Measurements from ENCODE around the gene PDPN.

- peak; percentile 69 to 77 (median 71) for TF ChIP-seq CTCF (IDR thresholded peaks at IDR 0.05 in 2 of 3, conservative IDR thresholded peaks at IDR 0.05 in 1 of 3; ENCODE audit: borderline replicate concordance in 1 of 3, insufficient read depth in 1 of 3, low read depth in 2 of 3, low read length in 2 of 3)
- no peak for TF ChIP-seq EZH2phosphoT487 (IDR thresholded peaks at IDR 0.05; ENCODE audit: borderline replicate concordance)
- TF ChIP-seq EZH2 (IDR thresholded peaks at IDR 0.05) = no peak
- TF ChIP-seq POLR2AphosphoS5 (IDR thresholded peaks at IDR 0.05; ENCODE audit: low read depth, low read length) = no peak
- no peak for TF ChIP-seq POLR2A (IDR thresholded peaks at IDR 0.05; ENCODE audit: borderline replicate concordance, extremely low read depth, insufficient read depth, insufficient read length)
- TF ChIP-seq RAD21 (IDR thresholded peaks at IDR 0.05; ENCODE audit: low read depth) = peak; percentile 71
- no peak for TF ChIP-seq TCF7L2 (IDR thresholded peaks at IDR 0.05; ENCODE audit: borderline replicate concordance, extremely low read depth, insufficient read depth, insufficient read length)
- no peak for TF ChIP-seq ATF3 (IDR thresholded peaks at IDR 0.05)
- no peak for TF ChIP-seq ZFX (IDR thresholded peaks at IDR 0.05)
- TF ChIP-seq CBX3 (IDR thresholded peaks at IDR 0.05; ENCODE audit: low read depth) = no peak
- no peak for TF ChIP-seq YY1 (IDR thresholded peaks at IDR 0.05; ENCODE audit: extremely low read depth, insufficient replicate concordance, low read depth, low read length)
- no peak for TF ChIP-seq SP1 (IDR thresholded peaks at IDR 0.05; ENCODE audit: low read depth)
- TF ChIP-seq CEBPB (IDR thresholded peaks at IDR 0.05; ENCODE audit: low read depth) = no peak
Observed at GRCh38 chr1:13543451-13544220, 40.0 kb upstream of the PDPN start.

Measured in HCT116 (cell line).